CD4-positive, alpha-beta T cell treated with Interleukin-2 at 100 ng/mL for 4 hours (primary cell): ENCODE data around the gene ROR1.

Source experiments
- DNase-seq: peaks from one replicate; pipeline ENCODE4 v3.0.0-alpha.2; 2020; ENCODE audit warnings: low spot score

Gene ROR1

DNA sequence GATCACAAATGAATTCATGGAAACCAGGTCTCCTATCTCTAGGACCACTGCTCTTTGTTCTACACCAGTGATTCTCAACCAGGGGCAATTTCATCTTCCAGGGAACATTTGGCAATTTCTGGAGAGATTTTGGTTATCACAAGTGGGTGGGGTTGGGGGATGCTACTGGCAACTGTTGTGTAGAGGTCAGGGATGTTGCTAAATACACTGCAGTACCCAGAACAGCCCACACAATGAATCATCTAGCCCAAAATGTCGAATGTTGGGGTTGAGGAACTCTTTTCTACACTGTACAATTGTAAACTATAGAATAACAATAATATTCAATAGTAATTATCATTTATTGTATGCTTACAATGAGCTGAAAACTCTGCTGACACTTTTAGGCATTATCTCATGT lies 373.9 kb downstream of the ROR1 start:
- DNase-seq, result no peak

DNA sequence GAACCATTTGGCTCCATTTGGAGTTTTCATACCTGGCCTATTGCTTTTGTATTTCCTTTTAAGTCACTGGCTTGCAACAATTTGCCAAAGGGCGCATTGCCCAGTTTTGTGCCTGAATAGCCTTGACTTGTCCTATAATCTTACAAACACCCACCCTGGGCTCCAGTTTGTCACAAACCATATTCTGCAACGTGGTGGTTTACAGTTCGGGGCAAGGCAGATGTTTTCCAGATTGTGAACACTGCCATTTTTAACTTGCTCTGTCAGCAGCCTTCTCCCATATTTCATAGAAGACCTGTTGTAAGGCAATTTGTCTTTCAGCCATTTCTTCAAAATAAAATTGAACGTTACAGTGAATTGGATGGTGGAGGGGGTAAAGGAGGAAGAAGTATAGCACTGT lies 376.4 kb downstream of the ROR1 start:
- no peak for DNase-seq

DNA sequence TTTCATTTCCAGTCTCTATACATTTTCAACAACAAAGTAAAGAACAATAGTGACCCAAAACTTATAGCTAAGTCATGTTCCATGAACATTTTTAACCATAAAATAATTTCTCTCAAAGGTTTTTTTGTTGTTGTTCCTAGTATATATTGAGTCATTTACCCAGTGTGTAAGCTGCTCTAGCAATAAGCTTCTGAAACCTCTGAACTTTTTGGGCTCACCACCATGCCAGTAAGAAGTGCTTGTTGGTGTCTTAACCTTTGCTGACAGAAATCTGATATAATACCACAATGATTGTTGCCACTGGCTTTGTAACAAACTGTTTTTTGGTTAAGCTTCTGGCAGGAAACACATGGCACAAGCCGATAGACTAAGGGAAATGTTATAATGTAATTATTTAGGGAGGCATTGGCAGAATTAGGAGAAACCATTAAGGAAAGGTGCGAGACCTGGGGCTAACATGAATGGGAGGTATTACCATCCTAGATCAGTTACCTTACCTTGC lies 377.0 kb downstream of the ROR1 start:
- DNase-seq, result no peak

DNA sequence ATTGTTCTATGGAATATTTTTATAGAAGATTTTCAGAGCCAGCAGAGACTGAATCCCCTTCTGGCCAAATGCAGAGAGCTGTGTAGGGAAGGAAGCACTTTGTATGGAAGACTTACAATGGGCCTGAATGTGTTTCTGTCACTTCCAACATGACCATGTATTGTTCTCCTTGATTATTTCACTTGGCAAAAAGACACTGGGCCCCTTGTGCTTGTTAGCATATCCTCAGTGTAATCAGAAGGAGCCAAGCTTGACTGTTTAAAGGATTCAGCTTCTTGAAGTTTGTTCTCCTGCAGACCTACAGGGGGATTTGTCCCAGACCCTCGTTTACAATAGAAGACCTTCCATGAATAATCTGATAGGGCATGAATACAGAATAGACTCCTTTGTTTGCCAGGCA lies 381.5 kb downstream of the ROR1 start:
- no peak for DNase-seq

DNA sequence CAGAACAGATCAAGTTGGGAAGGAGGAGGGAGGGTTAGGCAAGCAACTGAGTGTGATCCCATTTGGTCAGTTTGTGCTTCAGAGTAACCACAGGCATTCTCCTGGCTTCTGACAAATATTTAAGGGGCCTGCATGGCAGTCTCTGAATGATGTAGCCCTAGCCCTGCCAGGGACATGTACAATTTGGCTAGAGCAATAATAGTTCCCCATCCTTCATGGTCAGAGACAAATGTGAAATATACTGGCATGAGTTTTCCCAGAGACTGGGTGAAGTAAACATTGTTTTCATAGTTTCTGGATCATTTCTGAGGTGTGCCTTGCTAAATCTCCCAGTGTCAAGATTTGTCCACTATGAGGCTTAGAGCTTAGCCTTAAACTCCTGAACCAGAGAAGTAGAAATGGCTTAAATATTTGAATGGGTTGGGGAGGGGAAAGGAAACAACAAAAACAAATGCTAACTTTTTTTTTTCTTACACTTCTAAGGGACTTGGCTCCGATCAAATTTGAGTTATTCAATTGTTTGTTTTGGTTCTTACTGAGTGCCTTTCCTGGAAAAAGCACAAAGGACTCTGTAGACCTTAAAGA lies 387.6 kb downstream of the ROR1 start:
- DNase-seq, result no peak

DNA sequence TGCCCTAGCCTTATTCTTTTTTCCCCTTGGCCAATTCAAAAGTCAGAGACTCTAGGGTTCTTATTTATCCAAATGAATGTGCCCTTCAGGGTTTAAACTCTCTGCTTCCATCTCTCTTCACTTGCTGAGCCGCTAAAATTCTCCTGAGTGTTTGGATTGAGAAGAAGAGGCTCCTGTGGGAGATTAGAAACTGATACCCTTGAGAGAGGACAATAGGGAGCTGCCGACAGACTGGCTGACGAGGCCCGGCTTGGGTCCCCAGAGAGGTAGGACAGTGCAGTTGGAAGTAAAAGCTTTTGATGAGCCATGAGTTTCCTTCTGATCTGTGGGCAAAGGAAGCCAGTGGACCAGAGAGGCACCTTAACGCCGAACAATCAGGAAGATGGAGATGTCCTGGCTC lies 388.3 kb downstream of the ROR1 start:
- no peak for DNase-seq

DNA sequence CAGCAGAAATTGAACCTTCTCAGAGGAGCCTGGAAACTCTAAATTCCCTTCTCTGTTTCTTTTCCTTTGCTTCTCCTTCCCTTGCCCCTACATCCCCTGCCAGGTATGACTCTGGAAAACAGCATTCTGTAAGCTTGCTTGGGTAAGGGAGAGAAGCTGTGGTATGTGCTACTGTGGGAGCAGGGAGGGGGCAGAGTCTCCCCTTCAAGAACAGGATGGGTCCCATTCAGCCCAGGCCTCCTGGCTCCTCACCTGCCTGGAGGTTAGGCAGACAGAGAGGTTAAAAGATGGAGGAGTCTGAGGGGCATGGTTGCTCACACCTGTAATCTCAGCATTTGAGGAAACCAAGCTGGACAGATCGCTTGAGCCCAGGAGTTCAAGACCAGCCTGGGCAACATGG lies 389.0 kb downstream of the ROR1 start:
- no peak for DNase-seq

DNA sequence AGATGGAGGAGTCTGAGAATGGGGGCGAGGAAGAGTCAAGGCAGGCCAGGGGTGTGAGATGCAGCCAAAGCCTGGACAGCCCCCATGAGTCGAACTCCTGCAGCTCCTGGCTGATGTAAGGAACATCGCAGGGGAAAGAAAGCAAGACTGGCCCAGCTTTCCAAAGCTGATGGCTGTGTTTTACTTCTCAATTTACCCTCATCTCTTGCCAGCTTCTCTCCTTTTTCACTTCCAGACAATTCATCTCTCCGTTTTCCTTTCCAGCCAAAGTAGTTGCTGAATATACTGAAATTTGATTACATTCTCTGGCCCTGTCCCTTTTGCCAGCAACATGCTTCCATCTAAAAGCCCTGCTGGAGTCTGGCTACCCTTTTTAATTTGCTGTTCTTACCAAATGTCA lies 389.6 kb downstream of the ROR1 start:
- no peak for DNase-seq

DNA sequence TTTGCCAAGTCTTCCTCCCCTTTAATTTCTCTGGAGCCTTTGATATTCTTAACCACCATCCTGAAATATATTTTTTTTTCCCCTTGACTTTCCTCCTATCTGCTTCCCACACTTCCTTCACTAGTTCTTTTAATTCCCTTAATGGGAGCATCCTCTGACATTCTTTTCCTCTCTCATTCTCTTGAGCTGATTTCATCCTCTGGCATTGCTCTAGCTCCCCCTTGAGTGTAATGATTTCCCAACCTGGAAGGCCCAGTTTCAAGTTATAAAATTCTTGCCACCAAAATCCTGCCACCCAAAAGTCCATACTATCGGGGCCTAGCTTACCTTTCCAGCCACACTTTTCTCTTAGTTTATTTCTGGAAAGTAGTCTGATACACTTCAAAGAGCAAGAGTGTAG lies 390.2 kb downstream of the ROR1 start:
- DNase-seq, result no peak

DNA sequence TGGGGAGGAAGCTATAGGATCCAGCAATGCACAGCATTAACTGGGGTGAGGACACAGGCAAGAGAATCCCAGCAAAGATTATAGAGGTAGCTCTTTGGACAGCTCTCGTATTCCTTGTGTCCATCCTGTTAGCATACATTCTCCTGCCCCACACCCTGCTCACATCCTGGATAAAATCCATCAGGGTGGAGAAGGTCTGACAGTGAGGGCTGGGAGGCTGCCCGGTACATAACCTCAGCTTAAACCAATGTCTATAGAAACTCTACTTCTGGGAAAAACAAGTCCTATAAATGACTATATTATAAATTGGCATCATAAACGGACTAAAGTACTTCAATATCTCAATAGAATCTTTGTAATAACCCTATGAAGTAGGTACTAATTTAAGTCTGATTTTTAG lies 392.8 kb downstream of the ROR1 start:
- DNase-seq, result no peak

DNA sequence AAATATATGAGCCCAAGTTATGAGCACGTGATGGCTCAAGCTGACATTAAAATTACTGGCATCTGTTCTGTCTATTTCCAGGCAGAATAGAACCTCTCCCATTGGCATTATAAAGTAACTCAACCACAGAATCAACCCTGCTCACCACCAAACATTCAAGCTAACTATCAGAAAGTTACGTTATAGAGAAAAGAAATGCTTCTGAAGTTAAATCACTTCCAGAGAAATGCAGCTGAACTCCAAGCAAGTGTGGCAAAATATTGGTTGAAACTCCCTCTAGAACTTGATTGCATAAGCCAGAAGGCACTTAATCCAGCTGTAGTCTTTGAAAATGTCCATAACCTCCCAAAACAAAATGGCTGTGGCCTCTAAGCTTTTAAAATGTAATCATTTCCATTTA lies 393.4 kb downstream of the ROR1 start:
- no peak for DNase-seq

DNA sequence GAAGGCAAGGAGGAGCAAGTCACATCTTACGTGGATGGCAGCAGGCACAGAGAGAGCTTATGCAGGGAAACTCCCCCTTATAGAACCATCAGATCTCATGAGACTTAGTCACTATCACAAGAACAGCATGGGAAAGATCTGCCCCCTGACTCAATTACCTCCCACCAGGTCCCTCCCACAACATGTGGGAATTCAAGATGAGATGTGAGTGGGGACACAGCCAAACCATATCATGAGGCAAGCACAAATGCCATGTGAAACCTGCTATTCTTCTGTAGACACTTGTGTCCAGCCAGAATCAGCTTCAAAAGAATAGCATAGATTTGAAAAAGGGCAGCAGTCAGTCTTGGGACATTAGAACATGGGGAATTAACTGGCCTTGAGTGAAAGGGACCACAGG lies 397.4 kb downstream of the ROR1 start:
- DNase-seq, result no peak

DNA sequence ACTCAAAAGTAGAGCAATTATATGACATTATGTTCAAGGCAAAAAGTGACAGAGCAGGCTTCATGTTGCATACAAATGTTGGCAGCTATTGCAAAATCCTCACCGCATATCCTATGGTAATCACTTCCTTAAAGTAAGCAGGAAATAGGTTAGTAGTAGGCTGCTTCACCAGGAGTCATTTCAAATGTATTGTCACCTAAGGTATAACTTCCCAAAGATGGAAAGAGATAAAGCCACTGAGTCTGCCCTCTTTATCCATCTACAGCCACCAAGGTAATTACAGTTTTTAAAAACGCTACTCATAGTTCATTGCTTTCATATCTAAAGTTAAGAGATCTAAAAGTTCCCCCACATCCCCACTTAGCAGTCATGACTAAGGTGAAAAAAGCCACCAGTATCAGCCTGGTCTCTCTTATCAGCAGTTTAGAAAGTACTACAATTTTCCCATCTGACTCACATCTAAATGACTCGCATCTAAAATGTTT lies 398.0 kb downstream of the ROR1 start:
- DNase-seq, result no peak

DNA sequence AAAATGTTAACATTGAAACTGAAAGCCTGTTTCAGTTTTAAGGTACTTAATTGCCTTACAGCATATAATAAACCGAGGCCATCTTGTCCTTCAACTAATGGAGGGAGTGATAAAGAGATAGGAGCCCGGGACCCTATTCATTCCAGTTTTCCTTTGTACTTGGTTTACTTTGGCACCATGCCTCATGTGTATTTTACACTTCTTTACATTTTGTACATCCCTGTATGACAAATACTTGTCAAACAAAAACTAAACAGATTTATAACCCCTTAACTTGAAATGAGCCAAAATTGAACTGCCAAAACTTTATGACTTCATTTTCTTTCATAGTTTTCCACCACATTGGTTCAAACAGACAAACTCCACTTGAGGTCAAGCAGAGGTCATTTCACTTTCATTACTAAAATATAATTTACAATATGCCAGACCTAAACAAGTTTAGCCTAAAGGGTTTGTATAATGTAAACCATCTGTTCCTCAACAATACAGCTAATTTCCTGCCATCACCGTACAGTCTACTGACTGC lies 398.7 kb downstream of the ROR1 start:
- DNase-seq, result no peak

DNA sequence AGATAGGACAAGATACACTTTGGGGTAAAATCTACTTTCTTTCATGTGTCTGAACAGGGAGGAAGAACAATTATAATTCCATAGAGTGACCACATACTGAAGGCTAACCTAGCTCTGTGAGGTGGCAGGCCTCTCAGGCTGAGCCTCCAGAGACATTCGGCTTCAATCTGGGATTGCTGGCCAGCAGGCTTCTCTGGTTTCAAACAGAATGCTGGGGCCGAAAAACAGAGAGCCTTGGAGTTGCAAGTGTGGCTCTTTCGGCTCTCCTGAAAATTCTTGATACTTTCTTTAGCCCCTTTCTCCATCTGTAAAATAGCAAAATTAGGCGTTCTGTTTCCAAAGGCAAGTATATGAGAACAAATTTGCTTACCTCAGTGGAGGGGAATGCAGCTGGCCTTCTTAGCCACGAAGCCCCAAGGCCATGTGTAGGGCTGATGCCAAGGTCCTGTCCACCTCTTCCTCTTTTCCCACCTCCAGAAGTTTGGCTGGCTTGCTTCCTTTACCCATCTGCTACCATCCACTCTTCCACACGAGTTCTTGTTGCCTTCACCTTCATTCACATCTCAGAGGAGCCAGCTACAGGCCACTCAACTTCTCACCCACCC lies 399.6 kb downstream of the ROR1 start:
- DNase-seq, result no peak

DNA sequence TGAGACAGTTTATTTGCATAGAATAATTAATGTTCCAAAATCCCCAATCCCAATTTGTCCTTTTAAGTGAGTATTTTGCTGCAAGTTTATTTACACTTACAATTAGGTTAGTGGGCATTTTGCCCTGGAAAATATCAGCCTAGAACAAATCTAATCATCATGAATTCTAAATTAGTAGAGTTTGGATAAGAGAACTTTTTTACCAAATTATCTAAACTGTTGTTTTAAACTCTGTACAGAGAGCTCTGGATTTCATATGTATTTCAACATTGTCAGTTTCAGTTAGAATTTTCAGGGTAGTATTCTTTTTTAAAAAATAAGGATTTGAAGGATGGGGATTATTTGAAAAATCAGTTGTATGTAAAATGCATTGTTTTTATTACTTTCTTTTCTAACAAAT lies 401.8 kb downstream of the ROR1 start:
- no peak for DNase-seq

DNA sequence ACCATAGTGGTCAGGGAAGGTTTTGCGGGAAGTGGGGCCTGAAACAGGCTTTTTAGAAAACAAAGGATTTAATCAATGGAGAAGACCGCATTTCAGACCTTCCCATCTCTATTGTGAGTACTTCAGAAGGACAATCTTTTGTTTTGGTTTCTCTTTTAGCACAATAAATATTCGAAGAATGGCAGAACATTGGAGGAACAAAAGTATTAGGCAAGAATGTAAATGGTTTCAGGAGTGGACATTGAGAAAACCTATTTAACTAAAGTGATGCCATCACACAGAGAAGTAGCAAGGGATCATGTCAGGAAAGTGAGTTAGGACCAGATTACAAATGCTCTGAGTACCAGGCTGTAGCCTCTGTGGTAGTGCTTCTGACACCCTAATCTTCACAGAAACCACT lies 402.8 kb downstream of the ROR1 start:
- no peak for DNase-seq

DNA sequence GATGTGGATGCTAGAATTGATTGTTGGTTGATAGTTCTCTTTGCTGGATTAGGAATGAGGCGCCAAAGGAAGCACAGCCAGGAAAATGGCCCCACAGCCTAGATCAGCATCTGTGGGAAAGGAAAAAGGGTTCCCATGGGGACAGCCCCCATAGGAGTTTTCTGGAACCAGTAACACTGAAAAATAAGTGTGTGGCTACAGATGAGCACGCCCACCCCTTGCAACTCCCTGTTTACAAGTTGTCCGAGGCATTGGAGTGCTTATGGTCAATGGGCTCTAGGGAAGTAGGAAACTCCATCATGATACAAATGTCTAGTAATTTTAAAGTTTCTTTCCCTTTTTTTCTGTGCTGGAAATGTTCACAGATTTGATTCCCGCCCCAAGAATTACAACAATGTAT lies 405.8 kb downstream of the ROR1 start:
- DNase-seq, result no peak

DNA sequence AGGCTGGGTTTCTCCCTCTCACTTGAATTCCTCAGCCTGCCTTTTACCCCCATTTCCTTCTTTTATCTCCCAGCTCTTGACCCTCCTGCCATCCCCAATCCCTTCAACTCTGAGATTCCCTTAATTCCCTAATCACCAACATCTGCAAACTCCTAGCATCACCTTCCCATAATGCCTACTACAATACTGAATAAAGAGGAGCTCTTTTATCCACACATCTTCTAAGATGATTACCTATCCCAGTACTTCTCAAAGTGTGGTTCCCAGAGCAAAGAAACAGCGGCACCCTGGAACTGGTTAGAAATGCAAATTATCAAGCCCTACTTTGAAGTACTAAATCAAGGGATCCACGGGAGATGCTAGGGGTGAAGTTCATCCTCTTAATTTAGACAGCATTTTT lies 408.4 kb downstream of the ROR1 start:
- no peak for DNase-seq

DNA sequence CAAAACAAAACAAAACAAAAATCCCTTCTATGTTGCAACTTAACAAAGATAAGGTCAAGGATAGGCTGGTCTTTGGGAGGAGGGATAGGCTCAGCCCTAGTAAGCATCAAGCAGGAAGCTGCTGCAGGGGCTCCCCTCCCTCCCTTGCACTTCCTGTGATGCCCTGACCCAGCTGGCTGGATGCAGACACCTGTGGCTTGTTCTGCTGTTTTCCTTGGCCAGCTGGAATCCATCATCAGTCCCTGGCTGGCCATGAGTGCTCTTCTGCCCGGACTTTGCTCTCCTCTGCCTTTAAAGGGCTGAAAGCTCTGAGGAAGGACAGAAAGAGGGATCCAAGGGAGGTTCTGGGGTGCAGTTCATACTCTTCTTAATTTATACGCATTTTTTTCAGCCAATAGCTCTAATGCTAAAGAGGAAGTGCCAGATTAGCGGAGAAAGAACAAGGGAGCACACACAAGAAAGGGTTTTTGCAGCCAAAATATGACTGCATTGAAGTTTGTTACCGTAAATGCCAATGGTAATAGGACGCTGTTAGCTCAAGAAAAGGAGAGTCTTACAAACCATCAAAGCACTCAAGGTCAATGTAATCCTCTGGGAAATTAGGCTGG lies 409.7 kb downstream of the ROR1 start:
- DNase-seq, result no peak

DNA sequence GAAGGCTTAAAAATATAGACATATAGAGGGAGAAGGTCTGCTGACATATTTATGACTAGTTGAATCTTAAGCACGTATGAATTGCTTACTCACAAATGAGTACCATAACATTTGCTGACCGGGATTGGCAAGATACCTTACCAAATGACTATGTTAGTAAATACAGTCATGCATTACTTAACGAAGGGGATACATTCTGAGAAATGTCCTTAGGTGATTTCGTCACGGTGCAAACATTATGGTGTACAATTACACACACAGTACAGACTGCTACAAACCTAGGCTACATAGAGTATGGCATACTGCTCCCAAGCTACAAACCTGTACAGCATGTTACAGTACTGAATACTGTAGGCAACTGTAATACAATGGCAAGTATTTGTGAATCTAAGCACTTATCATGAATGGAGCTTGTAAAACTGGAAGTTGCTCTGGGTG lies 410.2 kb downstream of the ROR1 start:
- DNase-seq, result no peak

DNA sequence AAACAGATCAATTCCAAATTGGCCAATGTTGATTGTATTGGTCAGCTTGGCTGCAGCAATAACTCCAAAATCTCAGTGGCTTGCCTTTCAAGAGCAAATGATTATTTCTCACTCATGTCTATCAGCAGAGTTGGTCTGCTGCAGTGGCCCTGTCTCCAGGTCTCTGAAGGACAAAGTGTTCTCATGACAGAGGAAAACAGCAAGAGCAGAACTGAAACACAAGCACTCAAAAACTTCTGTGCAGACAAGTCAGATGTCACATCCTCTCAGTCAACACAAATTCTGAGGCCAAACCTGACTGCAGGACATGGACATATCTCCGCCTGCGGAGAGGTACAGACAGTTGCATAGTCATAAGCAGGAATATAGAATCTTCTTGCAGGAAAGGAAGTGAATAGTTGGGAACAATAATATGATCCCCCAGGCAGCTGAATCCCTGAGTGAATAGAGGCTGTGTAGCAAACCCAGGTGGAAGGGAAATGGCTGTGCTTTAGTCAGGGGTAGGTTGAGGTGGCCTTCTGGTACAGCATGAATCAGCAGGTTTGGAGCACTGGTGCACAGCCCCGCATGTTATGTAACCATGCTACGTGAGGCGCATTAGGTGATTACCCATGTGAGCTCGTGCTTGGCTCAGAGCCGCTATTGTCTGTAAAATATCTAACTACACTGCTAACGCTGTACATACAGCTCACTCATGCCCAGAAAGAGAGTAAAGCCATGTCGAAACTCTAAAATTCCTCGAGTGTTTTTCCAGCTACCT lies 412.5 kb downstream of the ROR1 start:
- DNase-seq, result no peak

DNA sequence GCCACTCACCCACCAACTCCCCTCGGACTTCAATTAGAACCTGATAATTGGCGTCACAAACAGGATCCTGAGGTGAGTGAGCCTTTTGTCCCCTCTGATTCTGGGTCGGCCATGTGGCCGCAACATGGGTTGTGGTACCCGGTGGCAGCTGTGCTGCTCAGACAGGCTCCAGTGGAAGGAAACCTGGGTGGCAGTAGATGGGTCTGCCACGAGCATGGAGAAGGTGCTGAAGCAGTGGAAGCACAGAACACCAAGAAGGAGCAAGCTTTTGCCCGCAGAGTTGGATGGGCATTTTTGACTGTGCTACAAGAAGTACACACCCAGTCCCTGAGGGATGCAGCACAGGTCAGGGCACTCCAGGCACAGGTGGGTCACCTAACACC lies 413.1 kb downstream of the ROR1 start:
- DNase-seq, result no peak
